MCF 10A (cell line): ENCODE data around the gene GABRB3. TPM values are rescaled to one million over a fixed set of nuclear protein-coding genes. Genes with fewer than 3 reads are reported as not detected.

Source experiments
- BruUV-seq: library from RNA; stranded (reverse); fragments of 400-500 nt; replicated peaks from 2 replicates; lab custom pipeline; 2021; lab: Mats Ljungman, UMichigan
- CTCF ChIA-PET: fragments of 300-600 bp; sonication (Branson Sonifier 250); formaldehyde crosslinking; extraction: SDS; loops from one replicate; lab custom pipeline; 2021; ENCODE audit warnings: antibody characterized with exemption, inconsistent platforms; lab: Yijun Ruan, JAX
- POLR2A ChIA-PET: fragments of 300-600, 350-650 bp; sonication (Branson Sonifier 250); formaldehyde crosslinking; extraction: SDS; loops from one replicate; lab custom pipeline; 2020; ENCODE audit warnings: antibody characterized with exemption, inconsistent platforms; lab: Yijun Ruan, JAX
- DNase-seq: peaks from one replicate; pipeline ENCODE4 v3.0.0-alpha.2; 2018; ENCODE audit not compliant: unreplicated experiment
- H3K27ac Mint-ChIP-seq: one replicate; pipeline ENCODE4 v1.8.0; 2022; ENCODE audit warnings: mild to moderate bottlenecking, low read depth, mixed read lengths; ENCODE audit not compliant: unreplicated experiment
- H3K27me3 Mint-ChIP-seq: one replicate; pipeline ENCODE4 v1.8.0; 2022; ENCODE audit warnings: mixed read lengths; ENCODE audit not compliant: insufficient read depth, unreplicated experiment
- H3K36me3 Mint-ChIP-seq: one replicate; pipeline ENCODE4 v1.8.0; 2022; ENCODE audit warnings: mild to moderate bottlenecking, moderate library complexity, mixed read lengths; ENCODE audit not compliant: insufficient read depth, unreplicated experiment
- H3K4me1 Mint-ChIP-seq: one replicate; pipeline ENCODE4 v1.8.0; 2022; ENCODE audit warnings: mixed read lengths; ENCODE audit not compliant: insufficient read depth, unreplicated experiment
- H3K4me3 Mint-ChIP-seq: one replicate; pipeline ENCODE4 v1.8.0; 2022; ENCODE audit warnings: mild to moderate bottlenecking, moderate library complexity, mixed read lengths; ENCODE audit not compliant: unreplicated experiment
- H3K9me3 Mint-ChIP-seq: one replicate; pipeline ENCODE4 v1.8.0; 2022; ENCODE audit warnings: mixed read lengths; ENCODE audit not compliant: unreplicated experiment
- intact Hi-C: fragments of 100-400 bp; cut with micrococcal nuclease; formaldehyde crosslinking; loops from 2 replicates; pipeline ENCODE4 v1.14.1; 2022
- total RNA-seq: library from RNA; stranded (reverse); gene quantifications from 2 replicates; pipeline ENCODE4 v1.2.3, GENCODE V29; 2022
- TF ChIP-seq, protein P1 (sequence below): fragments of 200-600 bp; IDR thresholded peaks from one replicate; pipeline ENCODE4 v1.8.0; 2022; ENCODE audit warnings: antibody characterized with exemption, mild to moderate bottlenecking; ENCODE audit not compliant: unreplicated experiment

Gene GABRB3
- total RNA-seq, 1 experiment from 2014 or later = not detected

DNA sequence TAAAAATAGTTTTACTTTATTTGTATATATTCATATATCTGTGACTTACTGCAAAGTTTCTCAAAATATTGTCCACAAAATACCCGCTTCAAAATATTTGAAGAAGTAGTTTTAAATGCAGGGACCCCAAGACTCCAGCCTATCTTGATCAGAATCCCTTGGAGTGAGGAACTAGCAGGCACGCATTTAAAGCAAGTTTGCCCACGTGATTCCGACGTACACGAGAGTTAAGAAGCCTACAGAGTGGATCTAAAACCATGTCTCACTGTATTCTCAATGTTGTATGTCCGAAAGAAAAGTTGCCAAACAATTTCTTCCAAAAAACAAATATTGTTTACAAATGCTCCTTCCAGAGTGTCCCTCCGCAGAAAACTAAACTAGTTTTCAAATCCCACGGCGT is 1.7 kb downstream of the GABRB3 start:
- Mint-ChIP-seq H3K27ac (no peak overlapping the region), H3K27me3 (no peaks in the 10 kb centered on the region), H3K4me3 (no peak overlapping the region), H3K36me3 (no peaks in the 10 kb centered on the region), H3K4me1 (no peaks in the 10 kb centered on the region), H3K9me3 (peaks cover 33% of the 10 kb centered on the region)
- no peak for DNase-seq
- TF ChIP-seq, protein P1, sequence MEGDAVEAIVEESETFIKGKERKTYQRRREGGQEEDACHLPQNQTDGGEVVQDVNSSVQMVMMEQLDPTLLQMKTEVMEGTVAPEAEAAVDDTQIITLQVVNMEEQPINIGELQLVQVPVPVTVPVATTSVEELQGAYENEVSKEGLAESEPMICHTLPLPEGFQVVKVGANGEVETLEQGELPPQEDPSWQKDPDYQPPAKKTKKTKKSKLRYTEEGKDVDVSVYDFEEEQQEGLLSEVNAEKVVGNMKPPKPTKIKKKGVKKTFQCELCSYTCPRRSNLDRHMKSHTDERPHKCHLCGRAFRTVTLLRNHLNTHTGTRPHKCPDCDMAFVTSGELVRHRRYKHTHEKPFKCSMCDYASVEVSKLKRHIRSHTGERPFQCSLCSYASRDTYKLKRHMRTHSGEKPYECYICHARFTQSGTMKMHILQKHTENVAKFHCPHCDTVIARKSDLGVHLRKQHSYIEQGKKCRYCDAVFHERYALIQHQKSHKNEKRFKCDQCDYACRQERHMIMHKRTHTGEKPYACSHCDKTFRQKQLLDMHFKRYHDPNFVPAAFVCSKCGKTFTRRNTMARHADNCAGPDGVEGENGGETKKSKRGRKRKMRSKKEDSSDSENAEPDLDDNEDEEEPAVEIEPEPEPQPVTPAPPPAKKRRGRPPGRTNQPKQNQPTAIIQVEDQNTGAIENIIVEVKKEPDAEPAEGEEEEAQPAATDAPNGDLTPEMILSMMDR = no peak
- CTCF ChIA-PET = no interaction called here
- intact Hi-C loops = no loop called here
- POLR2A ChIA-PET = no interaction called here
- BruUV-seq = no TSS peak

DNA sequence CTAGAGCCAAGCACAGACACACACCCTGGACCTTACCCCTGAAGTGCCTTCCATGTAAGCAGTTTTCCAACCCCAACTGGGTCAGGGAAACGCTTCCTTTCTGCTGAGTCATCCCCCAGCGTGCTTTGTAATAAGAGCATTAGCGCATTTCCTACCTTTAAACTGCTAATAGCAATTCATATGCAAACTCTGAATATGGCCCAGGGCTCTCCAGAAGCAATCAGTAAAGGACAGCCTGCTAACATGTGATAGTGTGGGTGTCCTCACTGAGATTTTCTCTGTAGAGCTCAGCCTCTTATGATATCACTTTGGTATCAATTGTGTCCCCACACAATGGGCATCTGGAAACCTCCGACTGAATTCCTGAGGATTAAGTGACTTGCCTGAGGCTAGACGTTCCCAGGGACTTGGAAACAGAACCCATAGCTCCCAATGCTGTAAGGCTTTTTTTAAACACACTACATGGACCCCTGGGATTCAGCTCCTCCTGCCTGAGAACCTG is 5.6 kb downstream of the GABRB3 start:
- intact Hi-C loops = no loop called here
- TF ChIP-seq, protein P1 = no peak
- peaks cover 37% of the 10 kb centered on the region for H3K9me3 Mint-ChIP-seq
- DNase-seq = no peak
- ChIA-PET POLR2A (no interaction called here), CTCF (no interaction called here)
- H3K4me1 Mint-ChIP-seq = no peaks in the 10 kb centered on the region
- no peak overlapping the region for H3K4me3 Mint-ChIP-seq
- no peaks in the 10 kb centered on the region for H3K27me3 Mint-ChIP-seq
- BruUV-seq = no TSS peak
- no peaks in the 10 kb centered on the region for H3K36me3 Mint-ChIP-seq
- H3K27ac Mint-ChIP-seq = no peak overlapping the region

DNA sequence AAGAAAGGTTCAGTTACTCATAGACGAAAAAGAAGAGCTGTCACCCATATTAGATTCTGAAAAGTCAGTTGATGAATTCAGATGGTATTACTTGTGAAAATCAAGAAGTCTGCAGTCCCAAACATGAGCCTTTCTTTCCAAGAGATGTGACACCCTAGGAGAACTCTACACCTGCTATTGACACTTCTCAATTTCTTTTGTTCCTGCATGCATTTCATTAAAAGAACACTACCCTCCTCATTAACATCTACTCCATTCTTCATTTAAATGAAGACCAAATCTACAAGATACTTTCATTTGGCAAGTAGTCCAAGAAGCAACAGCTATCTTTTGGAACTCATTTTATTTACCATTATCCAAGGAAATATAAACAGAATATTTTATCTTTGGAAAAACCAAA is 6.6 kb downstream of the GABRB3 start:
- CTCF ChIA-PET = no interaction called here

DNA sequence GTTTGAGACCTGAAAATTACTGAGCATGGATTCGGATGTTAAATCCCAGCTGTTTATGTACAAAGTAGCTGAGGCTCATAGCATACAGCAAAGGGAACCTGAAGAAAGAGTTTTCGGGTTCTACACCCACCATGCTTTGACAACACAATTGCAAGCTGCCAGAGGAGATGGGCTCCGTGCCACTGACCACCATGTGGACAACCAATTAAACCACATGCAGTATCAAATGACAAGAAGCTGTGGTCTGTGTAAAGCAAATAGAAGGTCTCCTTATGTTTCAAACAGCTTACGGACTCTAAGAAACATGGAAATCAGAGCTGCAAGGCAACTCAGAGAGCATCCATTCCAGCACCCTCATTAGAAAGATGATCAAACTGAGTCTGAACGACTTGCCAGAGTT is 12.9 kb downstream of the GABRB3 start:
- no peak for DNase-seq
- H3K27me3 Mint-ChIP-seq = no peaks in the 10 kb centered on the region
- BruUV-seq = no TSS peak
- TF ChIP-seq, protein P1 = no peak
- no peak overlapping the region for H3K4me3 Mint-ChIP-seq
- no peak overlapping the region for H3K27ac Mint-ChIP-seq
- CTCF ChIA-PET = no interaction called here
- intact Hi-C loops = no loop called here
- no peaks in the 10 kb centered on the region for H3K36me3 Mint-ChIP-seq
- peaks cover 8% of the 10 kb centered on the region for H3K9me3 Mint-ChIP-seq
- POLR2A ChIA-PET = no interaction called here
- H3K4me1 Mint-ChIP-seq = no peaks in the 10 kb centered on the region

More for the DNA sequence above, 6.6 kb downstream of the GABRB3 start:
- Mint-ChIP-seq H3K27ac (no peak overlapping the region), H3K4me3 (no peak overlapping the region), H3K4me1 (no peaks in the 10 kb centered on the region), H3K9me3 (peaks cover 37% of the 10 kb centered on the region), H3K27me3 (no peaks in the 10 kb centered on the region), H3K36me3 (no peaks in the 10 kb centered on the region)
- TF ChIP-seq, protein P1 = no peak
- intact Hi-C loops = no loop called here
- DNase-seq = no peak
- no TSS peak for BruUV-seq
- POLR2A ChIA-PET = no interaction called here
